OCI-LY7 (cell line): ENCODE measurements around the gene BTBD2.

ENCODE experiments used
- CTCF ChIP-seq: fragments of 200-600 bp; sonication (generic); conservative IDR thresholded peaks from 2 replicates; pipeline ENCODE4 v1.5.1; 2014; ENCODE audit warnings: mild to moderate bottlenecking, antibody characterized with exemption, low read length, moderate library complexity, mixed read lengths
- EZH2phosphoT487 ChIP-seq: fragments of 200-600 bp; sonication (generic); IDR thresholded peaks from 2 replicates; pipeline ENCODE4 v1.6.1; 2018; ENCODE audit warnings: low read depth, borderline replicate concordance, mild to moderate bottlenecking, mixed run types, antibody characterized with exemption, low read length, moderate library complexity, mixed read lengths

GRCh38 chr19:2055931-2056836, 40.7 kb upstream of the BTBD2 start:
- TF ChIP-seq CTCF (0 out of 2 replicates have a peak, but pooled peaks have one; percentile 25), EZH2phosphoT487 (no peak)
